Kidney (tissue), 14 donors: ENCODE results near the gene TTC28. TPM values are rescaled to one million over a fixed set of nuclear protein-coding genes. Genes with fewer than 3 reads are reported as not detected.
"Not testable (repeated sequence)": the region's sequence is repeated elsewhere in the genome, so short reads cannot be mapped to it uniquely, and the experiment has no call there.

Experiments
- DNase-seq, 5 donors: peaks; one replicate each; pipeline ENCODE4 v3.0.0-alpha.2; 2013 to 2020
- FAIRE-seq: peaks from 2 replicates; lab custom pipeline; 2012; peaks lifted over from hg19 to GRCh38; lab: Jason Lieb, UNC
- H3K27ac ChIP-seq, 2 donors: one replicate each; pipeline ENCODE4 v1.7.0; 2013; ENCODE audit warnings: low read depth in 2 of 2, low read length in 2 of 2, inconsistent platforms in 1 of 2
- H3K27me3 ChIP-seq: one replicate; pipeline ENCODE4 v1.7.1; 2013; ENCODE audit warnings: low read length, inconsistent platforms; ENCODE audit not compliant: control insufficient read depth, insufficient read depth
- H3K36me3 ChIP-seq, 3 donors: one replicate each; pipeline versions ENCODE4 v1.7.0 to v1.7.1; 2013; ENCODE audit warnings: low read length in 3 of 3, control low read depth in 1 of 3, inconsistent platforms in 1 of 3; ENCODE audit not compliant: insufficient read depth in 3 of 3, control insufficient read depth in 2 of 3
- H3K4me1 ChIP-seq, 3 donors: one replicate each; pipeline versions ENCODE4 v1.7.0 to v1.7.1; 2013; ENCODE audit warnings: low read length in 3 of 3, inconsistent platforms in 1 of 3, low read depth in 1 of 3; ENCODE audit not compliant: control insufficient read depth in 2 of 3, insufficient read depth in 2 of 3
- H3K4me3 ChIP-seq, 3 donors: one replicate each; pipeline versions ENCODE4 v1.7.0 to v1.8.1; 2013; ENCODE audit warnings: low read length in 3 of 3, control low read depth in 1 of 3, inconsistent platforms in 1 of 3
- H3K9ac ChIP-seq, 3 donors: one replicate each; pipeline versions ENCODE4 v1.7.0 to v1.7.1; 2013; ENCODE audit warnings: low read length in 3 of 3, control low read depth in 1 of 3, inconsistent platforms in 1 of 3
- H3K9me3 ChIP-seq, 3 donors: one replicate each; pipeline versions ENCODE4 v1.7.0 to v1.7.1; 2013; ENCODE audit warnings: low read length in 3 of 3, control low read depth in 1 of 3, inconsistent platforms in 1 of 3; ENCODE audit not compliant: control insufficient read depth in 2 of 3, insufficient read depth in 1 of 3
- CTCF ChIP-seq: IDR thresholded peaks from 3 replicates; pipeline ENCODE4 v1.5.1; 2012; ENCODE audit warnings: mild to moderate bottlenecking, moderate library complexity, borderline replicate concordance; ENCODE audit not compliant: insufficient read depth; ENCODE audit errors: extremely low read depth
- intact Hi-C: fragments of 100-400 bp; cut with DNase I; formaldehyde crosslinking; loops from one replicate; pipeline ENCODE4 v1.11.1; 2022
- polyA plus RNA-seq: library from polyadenylated mRNA; stranded (reverse); fragments of 350-450 nt; fragmentation: Illumina TruSeq; extraction: RNeasy Lipid Tissue Mini Kit (QIAGEN cat#74804); gene quantifications from one replicate; pipeline ENCODE4 v1.2.3, GENCODE V29; 2014; ENCODE audit warnings: low read depth, low replicate concordance; ENCODE audit not compliant: insufficient read depth
- total RNA-seq: library from RNA; stranded (reverse); fragmentation: NEBNext Ultra II Directional; extraction: Animal tissue kit (Norgen Biotek cat#: 25700); gene quantifications from one replicate; pipeline ENCODE4 v1.2.1, GENCODE V29; 2021
- donor health status: control.
- donor health status: control.
- donor health status: control.
- donor health status: control.
- donor health status: control.
- donor health status: DM: yes; HTN: yes; CAD: no.
- donor health status: Normal renal cell carcinoma (clear cell type).

The TTC28 gene
- total and polyA plus RNA-seq, 2 donors from 2014 or later = 3.5 to 40.2 TPM

GRCh38 chr22:28498044-28498443 is 181.6 kb downstream of the TTC28 start:
- no peak for FAIRE-seq
- DNase-seq = no peak

GRCh38 chr22:28497188-28497587 is 182.5 kb downstream of the TTC28 start:
- intact Hi-C loops = no loop called here
- H3K9me3 ChIP-seq = no peaks in the 10 kb centered on the region
- no peak overlapping the region for H3K27ac ChIP-seq
- no peaks in the 10 kb centered on the region for H3K36me3 ChIP-seq
- no peaks in the 10 kb centered on the region for H3K27me3 ChIP-seq
- DNase-seq (no peak), FAIRE-seq (no peak)
- no peak overlapping the region for H3K9ac ChIP-seq
- no peaks in the 10 kb centered on the region for H3K4me1 ChIP-seq
- TF ChIP-seq CTCF = no peak
- H3K4me3 ChIP-seq = no peak overlapping the region

More at GRCh38 chr22:28498044-28498443, 181.6 kb downstream of the TTC28 start:
- Histone ChIP-seq H3K27ac (no peak overlapping the region), H3K27me3 (no peaks in the 10 kb centered on the region), H3K9me3 (no peaks in the 10 kb centered on the region), H3K36me3 (no peaks in the 10 kb centered on the region), H3K4me3 (no peak overlapping the region), H3K9ac (no peak overlapping the region), H3K4me1 (no peaks in the 10 kb centered on the region)
- intact Hi-C loops = no loop called here
- no peak for TF ChIP-seq CTCF

- H3K4me1 ChIP-seq, H3K27ac ChIP-seq, DNase-seq, H3K4me3 ChIP-seq, intact Hi-C loops, H3K27me3 ChIP-seq, H3K9me3 ChIP-seq, FAIRE-seq, H3K9ac ChIP-seq, H3K36me3 ChIP-seq: not testable (repeated sequence)
These were observed 188.4 kb downstream of the TTC28 start for GRCh38 chr22:28491289-28491688.

GRCh38 chr22:28488825-28489224 is 190.8 kb downstream of the TTC28 start:
- intact Hi-C loops = no loop called here
- Histone ChIP-seq H3K4me3 (no peak overlapping the region), H3K4me1 (no peaks in the 10 kb centered on the region), H3K9ac (no peak overlapping the region), H3K9me3 (no peaks in the 10 kb centered on the region), H3K27ac (no peak overlapping the region), H3K36me3 (no peaks in the 10 kb centered on the region), H3K27me3 (no peaks in the 10 kb centered on the region)
- no peak for FAIRE-seq
- TF ChIP-seq CTCF = no peak
- no peak for DNase-seq
